Calu3 (cell line): ENCODE data around the gene C16orf87. TPM values are rescaled to one million over a fixed set of nuclear protein-coding genes. Genes with fewer than 3 reads are reported as not detected.

ENCODE experiments used
- BruUV-seq: library from RNA; stranded (reverse); fragments of 400-500 nt; replicated peaks from 2 replicates; lab custom pipeline; 2021; lab: Mats Ljungman, UMichigan
- CTCF ChIA-PET: fragments of 300-600 bp; sonication (Branson Sonifier 250); formaldehyde crosslinking; loops from one replicate; lab custom pipeline; 2022; ENCODE audit warnings: antibody characterized with exemption; lab: Charles Lee
- DNase-seq: peaks from one replicate; pipeline ENCODE4 v3.0.0; 2022
- H3K27ac Mint-ChIP-seq: one replicate; pipeline ENCODE4 v1.8.0; 2022; ENCODE audit warnings: mixed read lengths; ENCODE audit not compliant: unreplicated experiment
- H3K27me3 Mint-ChIP-seq: one replicate; pipeline ENCODE4 v1.8.0; 2022; ENCODE audit warnings: mixed read lengths; ENCODE audit not compliant: unreplicated experiment
- H3K36me3 Mint-ChIP-seq: one replicate; pipeline ENCODE4 v1.8.0; 2022; ENCODE audit warnings: mild to moderate bottlenecking, moderate library complexity, mixed read lengths; ENCODE audit not compliant: insufficient read depth, unreplicated experiment
- H3K4me1 Mint-ChIP-seq: one replicate; pipeline ENCODE4 v1.8.0; 2022; ENCODE audit warnings: mild to moderate bottlenecking, low read depth, mixed read lengths; ENCODE audit not compliant: unreplicated experiment
- H3K4me3 Mint-ChIP-seq: one replicate; pipeline ENCODE4 v1.8.0; 2022; ENCODE audit warnings: mild to moderate bottlenecking, low read depth, moderate library complexity, mixed read lengths; ENCODE audit not compliant: unreplicated experiment
- H3K9me3 Mint-ChIP-seq: one replicate; pipeline ENCODE4 v1.8.0; 2022; ENCODE audit warnings: low read depth, mixed read lengths; ENCODE audit not compliant: unreplicated experiment
- CTCF ChIP-seq: fragments of 200-600 bp; IDR thresholded peaks from one replicate; pipeline ENCODE4 v1.8.0; 2022; ENCODE audit warnings: antibody characterized with exemption; ENCODE audit not compliant: unreplicated experiment
- intact Hi-C: fragments of 100-400 bp; cut with micrococcal nuclease; formaldehyde crosslinking; loops from one replicate; pipeline ENCODE4 v1.10.0; 2022; ENCODE audit not compliant: unreplicated experiment
- total RNA-seq: library from RNA; stranded (reverse); gene quantifications from 2 replicates; pipeline ENCODE4 v1.2.3, GENCODE V29; 2022

Gene C16orf87
- total RNA-seq, 1 experiment from 2014 or later: 11.6 TPM

GRCh38 chr16:46746821-46747776 is 83.9 kb downstream of the C16orf87 start:
- Mint-ChIP-seq H3K9me3 (no peaks in the 10 kb centered on the region), H3K4me1 (no peaks in the 10 kb centered on the region), H3K36me3 (no peaks in the 10 kb centered on the region), H3K27me3 (no peaks in the 10 kb centered on the region), H3K27ac (no peak overlapping the region), H3K4me3 (no peak overlapping the region)
- no TSS peak for BruUV-seq
- no peak for DNase-seq
- TF ChIP-seq CTCF: no peak
- intact Hi-C loops: no loop called here
- CTCF ChIA-PET: interaction anchor here (0.9 kb wide), 1 partner anchor 23 kb away, joined by 5 read pairs; no protein-coding TSS in a partner anchor

Other genes starting within 250 kb of the C16orf87 start
- gene SHCBP1, start 209.8 kb downstream of the C16orf87 start, total RNA-seq: 43.2 and 54.8 TPM in 2 replicates
- 168 and 181 TPM in 2 replicates for gene VPS35, start 142.0 kb downstream of the C16orf87 start, total RNA-seq
- gene ORC6, start 141.5 kb downstream of the C16orf87 start, total RNA-seq: 64.9 and 68.3 TPM in 2 replicates
- gene MYLK3, start 82.8 kb downstream of the C16orf87 start, total RNA-seq: 0.80 and 1.4 TPM in 2 replicates
- 63.2 and 68.9 TPM in 2 replicates for gene GPT2, start 53.2 kb upstream of the C16orf87 start, total RNA-seq
- gene DNAJA2, start 142.5 kb upstream of the C16orf87 start, total RNA-seq: 76.8 and 80.1 TPM in 2 replicates